Measurements from ENCODE around the gene ARRB2.

The ARRB2 gene

DNA sequence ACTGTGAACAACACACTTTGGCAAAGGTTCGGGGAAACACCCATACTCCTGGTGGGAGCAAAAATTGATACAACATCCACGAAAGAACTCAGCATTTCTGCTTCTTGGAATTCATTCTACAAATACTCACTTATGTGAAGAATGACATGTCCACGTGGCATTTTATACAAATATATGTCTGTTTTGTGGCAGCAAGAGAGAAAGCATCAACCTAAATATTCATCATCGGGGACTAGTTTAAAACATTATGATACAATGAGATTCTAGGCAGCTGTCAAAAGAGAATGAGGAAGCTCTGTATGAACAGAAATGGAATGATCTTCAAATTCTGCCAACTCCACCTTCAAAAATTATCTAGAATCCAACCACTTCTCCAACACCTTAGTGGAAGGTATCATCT is 43.3 kb upstream of the ARRB2 start:
- Histone ChIP-seq H3K9me3 (no peaks in the 10 kb centered on the region), H3K27ac (no peak overlapping the region), H3K36me3 (peaks cover 8% of the 10 kb centered on the region), H3K27me3 (peaks cover 34% of the 10 kb centered on the region), H3K4me1 (ENCODE audit: control insufficient read depth in 1 of 2, insufficient read depth in 1 of 2, low read depth in 1 of 2, low read length in 1 of 2) (no peaks in the 10 kb centered on the region), H3K4me3 (ENCODE audit: low read depth in 1 of 2, low read length in 1 of 2) (no peak overlapping the region)
- TF ChIP-seq, protein P1, sequence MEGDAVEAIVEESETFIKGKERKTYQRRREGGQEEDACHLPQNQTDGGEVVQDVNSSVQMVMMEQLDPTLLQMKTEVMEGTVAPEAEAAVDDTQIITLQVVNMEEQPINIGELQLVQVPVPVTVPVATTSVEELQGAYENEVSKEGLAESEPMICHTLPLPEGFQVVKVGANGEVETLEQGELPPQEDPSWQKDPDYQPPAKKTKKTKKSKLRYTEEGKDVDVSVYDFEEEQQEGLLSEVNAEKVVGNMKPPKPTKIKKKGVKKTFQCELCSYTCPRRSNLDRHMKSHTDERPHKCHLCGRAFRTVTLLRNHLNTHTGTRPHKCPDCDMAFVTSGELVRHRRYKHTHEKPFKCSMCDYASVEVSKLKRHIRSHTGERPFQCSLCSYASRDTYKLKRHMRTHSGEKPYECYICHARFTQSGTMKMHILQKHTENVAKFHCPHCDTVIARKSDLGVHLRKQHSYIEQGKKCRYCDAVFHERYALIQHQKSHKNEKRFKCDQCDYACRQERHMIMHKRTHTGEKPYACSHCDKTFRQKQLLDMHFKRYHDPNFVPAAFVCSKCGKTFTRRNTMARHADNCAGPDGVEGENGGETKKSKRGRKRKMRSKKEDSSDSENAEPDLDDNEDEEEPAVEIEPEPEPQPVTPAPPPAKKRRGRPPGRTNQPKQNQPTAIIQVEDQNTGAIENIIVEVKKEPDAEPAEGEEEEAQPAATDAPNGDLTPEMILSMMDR (IDR thresholded peaks at IDR 0.05) = no peak

DNA sequence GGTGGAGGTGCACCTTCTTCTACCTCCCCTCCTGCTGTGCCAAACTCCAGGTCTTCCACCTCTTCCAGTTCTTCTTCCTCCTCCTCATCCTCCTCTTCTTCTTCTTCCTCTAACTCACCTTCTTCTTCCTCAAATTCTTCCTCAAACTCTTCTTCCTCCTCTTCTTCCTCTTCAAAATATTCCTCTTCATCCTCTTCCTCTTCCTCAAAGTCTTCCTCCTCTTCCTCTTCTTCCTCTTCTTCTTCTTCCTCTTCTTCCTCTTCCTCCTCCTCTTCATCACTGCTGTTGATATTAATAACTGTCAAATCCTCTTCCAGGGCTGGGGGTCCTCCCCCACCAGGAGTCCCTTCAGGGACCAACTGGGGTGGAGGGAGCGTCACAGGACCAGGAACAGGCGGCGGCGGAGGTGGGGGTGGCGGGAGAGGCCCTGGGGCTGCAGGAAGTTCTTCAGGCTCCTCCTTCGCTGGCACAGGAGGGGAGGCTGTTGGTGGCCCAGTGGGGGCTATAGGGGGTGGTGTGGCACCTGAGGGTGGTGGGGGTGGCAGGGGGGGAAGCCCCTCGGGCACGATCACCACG is 38.3 kb upstream of the ARRB2 start:
- peaks cover 32% of the 10 kb centered on the region for H3K36me3 ChIP-seq
- peaks cover 12% of the 10 kb centered on the region for H3K27me3 ChIP-seq
- H3K27ac ChIP-seq = no peak overlapping the region
- no peak overlapping the region for H3K4me3 ChIP-seq (ENCODE audit: low read depth in 1 of 2, low read length in 1 of 2)
- no peaks in the 10 kb centered on the region for H3K9me3 ChIP-seq
- TF ChIP-seq, protein P1 (IDR thresholded peaks at IDR 0.05) = no peak
- no peaks in the 10 kb centered on the region for H3K4me1 ChIP-seq (ENCODE audit: control insufficient read depth in 1 of 2, insufficient read depth in 1 of 2, low read depth in 1 of 2, low read length in 1 of 2)

DNA sequence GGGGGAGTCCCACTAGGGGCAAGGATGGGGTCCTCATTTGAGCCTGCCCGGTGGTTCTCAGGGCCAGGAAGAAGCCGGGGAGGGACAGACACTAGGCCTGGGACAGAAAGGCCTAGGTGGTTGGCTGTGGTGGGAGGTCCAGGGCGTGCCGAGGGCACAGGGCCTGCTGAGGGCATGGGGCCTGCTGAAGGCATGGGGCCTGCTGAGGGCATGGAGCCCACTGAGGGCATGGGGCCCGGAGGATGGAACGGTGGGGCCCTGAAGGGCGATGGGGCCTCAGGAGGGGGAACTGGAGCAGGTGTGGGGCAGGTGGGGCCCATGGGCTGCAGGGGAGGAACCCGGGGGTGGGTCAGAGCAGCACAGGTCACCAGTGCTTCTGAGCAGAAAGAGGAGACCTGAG is 37.7 kb upstream of the ARRB2 start:
- Histone ChIP-seq H3K4me1 (ENCODE audit: control insufficient read depth in 1 of 2, insufficient read depth in 1 of 2, low read depth in 1 of 2, low read length in 1 of 2) (no peaks in the 10 kb centered on the region), H3K4me3 (ENCODE audit: low read depth in 1 of 2, low read length in 1 of 2) (no peak overlapping the region), H3K9me3 (no peaks in the 10 kb centered on the region), H3K36me3 (peaks cover 32% of the 10 kb centered on the region), H3K27me3 (peaks cover 6% of the 10 kb centered on the region), H3K27ac (no peak overlapping the region)
- TF ChIP-seq, protein P1 (IDR thresholded peaks at IDR 0.05) = no peak

DNA sequence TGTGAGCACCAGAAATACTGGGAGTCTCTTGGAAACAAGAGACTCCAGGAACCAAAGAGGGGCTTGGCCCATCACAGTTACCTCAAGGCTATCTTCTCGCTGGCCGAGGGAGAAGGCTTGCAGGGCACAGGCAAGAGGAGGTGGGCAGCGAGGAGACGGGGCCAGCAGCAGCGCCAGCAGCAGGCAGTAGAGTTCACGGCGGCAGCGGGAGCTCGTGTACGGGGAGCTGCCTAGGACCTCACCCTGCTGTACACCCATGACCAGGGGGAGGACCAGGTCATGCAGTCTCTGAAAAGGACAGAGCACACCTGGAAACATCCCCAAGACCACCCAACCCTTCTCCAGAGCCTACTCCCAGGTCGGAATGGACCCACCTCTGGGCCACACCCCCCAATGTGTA is 37.3 kb upstream of the ARRB2 start:
- H3K9me3 ChIP-seq = no peaks in the 10 kb centered on the region
- TF ChIP-seq, protein P1 (IDR thresholded peaks at IDR 0.05) = no peak
- H3K36me3 ChIP-seq = peaks cover 32% of the 10 kb centered on the region

DNA sequence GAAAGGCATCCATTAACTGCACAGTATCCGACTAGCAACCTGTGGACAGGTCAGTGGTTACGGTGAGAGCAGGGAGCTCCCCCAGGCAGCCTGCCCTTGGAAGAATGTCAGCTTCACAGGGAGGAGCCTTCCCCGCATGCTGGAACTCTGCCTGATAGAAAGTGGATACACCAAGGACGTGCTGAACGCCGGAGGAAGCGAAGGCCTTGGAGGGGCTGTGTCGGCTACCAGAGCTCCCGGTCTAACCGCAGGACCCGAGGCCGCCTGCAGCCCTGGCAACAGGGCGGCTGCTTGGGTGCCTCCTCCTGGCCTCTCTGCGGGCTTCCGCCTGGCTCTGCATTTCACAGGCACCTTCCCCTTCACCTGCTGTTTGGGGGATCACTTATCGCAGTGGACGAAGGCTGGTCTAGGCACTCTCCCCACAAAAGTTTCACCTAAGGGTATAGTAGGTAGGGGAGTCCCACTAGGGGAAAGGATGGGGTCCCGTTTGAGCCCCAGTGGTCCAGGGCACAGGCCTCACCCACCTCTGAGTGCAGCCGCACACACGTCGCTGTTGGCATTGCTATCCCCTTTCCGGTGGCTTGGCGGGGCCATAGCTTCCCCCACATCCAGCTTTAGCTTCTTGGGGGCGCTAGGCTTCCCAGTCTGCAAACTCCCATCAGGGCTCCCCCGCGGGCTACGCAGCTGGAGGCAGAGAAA is 36.3 kb upstream of the ARRB2 start:
- Histone ChIP-seq H3K36me3 (peaks cover 32% of the 10 kb centered on the region), H3K27me3 (no peaks in the 10 kb centered on the region), H3K4me1 (ENCODE audit: control insufficient read depth in 1 of 2, insufficient read depth in 1 of 2, low read depth in 1 of 2, low read length in 1 of 2) (no peaks in the 10 kb centered on the region), H3K27ac (no peak overlapping the region), H3K4me3 (ENCODE audit: low read depth in 1 of 2, low read length in 1 of 2) (no peak overlapping the region), H3K9me3 (no peaks in the 10 kb centered on the region)
- TF ChIP-seq, protein P1 (IDR thresholded peaks at IDR 0.05) = no peak

More for the DNA sequence above, 37.3 kb upstream of the ARRB2 start:
- peaks cover 2% of the 10 kb centered on the region for H3K27me3 ChIP-seq
- H3K4me1 ChIP-seq (ENCODE audit: control insufficient read depth in 1 of 2, insufficient read depth in 1 of 2, low read depth in 1 of 2, low read length in 1 of 2) = no peaks in the 10 kb centered on the region
- H3K27ac ChIP-seq = no peak overlapping the region
- H3K4me3 ChIP-seq (ENCODE audit: low read depth in 1 of 2, low read length in 1 of 2) = no peak overlapping the region
